DND-41 (cell line): ENCODE data around the gene MALAT1.

Source experiments
- CTCF ChIP-seq: IDR thresholded peaks from 2 replicates; pipeline ENCODE4 v1.5.1; 2012; ENCODE audit warnings: borderline replicate concordance, low read length, moderate library complexity, mild to moderate bottlenecking; ENCODE audit not compliant: poor library complexity, severe bottlenecking; ENCODE audit errors: extremely low read depth
- EZH2 ChIP-seq: IDR thresholded peaks from 3 replicates; pipeline ENCODE4 v1.6.1; 2012; ENCODE audit warnings: borderline replicate concordance, low read depth, mild to moderate bottlenecking, moderate library complexity, low read length, inconsistent platforms; ENCODE audit not compliant: severe bottlenecking

DNA sequence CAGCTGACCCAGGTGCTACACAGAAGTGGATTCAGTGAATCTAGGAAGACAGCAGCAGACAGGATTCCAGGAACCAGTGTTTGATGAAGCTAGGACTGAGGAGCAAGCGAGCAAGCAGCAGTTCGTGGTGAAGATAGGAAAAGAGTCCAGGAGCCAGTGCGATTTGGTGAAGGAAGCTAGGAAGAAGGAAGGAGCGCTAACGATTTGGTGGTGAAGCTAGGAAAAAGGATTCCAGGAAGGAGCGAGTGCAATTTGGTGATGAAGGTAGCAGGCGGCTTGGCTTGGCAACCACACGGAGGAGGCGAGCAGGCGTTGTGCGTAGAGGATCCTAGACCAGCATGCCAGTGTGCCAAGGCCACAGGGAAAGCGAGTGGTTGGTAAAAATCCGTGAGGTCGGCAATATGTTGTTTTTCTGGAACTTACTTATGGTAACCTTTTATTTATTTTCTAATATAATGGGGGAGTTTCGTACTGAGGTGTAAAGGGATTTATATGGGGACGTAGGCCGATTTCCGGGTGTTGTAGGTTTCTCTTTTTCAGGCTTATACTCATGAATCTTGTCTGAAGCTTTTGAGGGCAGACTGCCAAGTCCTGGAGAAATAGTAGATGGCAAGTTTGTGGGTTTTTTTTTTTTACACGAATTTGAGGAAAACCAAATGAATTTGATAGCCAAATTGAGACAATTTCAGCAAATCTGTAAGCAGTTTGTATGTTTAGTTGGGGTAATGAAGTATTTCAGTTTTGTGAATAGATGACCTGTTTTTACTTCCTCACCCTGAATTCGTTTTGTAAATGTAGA lies 1.7 kb downstream of the MALAT1 start:
- peak; percentile 15 for TF ChIP-seq CTCF
- TF ChIP-seq EZH2: no peak
